IgD-negative memory B cell (primary cell): ENCODE data around the gene IL20RA. TPM values are rescaled to one million over a fixed set of nuclear protein-coding genes. Genes with fewer than 3 reads are reported as not detected.
"Not testable (repeated sequence)": the region's sequence is repeated elsewhere in the genome, so short reads cannot be mapped to it uniquely, and the experiment has no call there.

ENCODE experiments used
- H3K27ac Mint-ChIP-seq, 3 donors: one replicate each; pipeline ENCODE4 v1.8.0; 2020 to 2022; ENCODE audit warnings: mild to moderate bottlenecking in 3 of 3, mixed read lengths in 3 of 3, moderate library complexity in 1 of 3
- H3K27me3 Mint-ChIP-seq: one replicate; pipeline ENCODE4 v1.8.0; 2021; ENCODE audit warnings: mixed read lengths
- H3K36me3 Mint-ChIP-seq: one replicate; pipeline ENCODE4 v1.8.0; 2020; ENCODE audit warnings: mild to moderate bottlenecking, mixed read lengths
- H3K4me1 Mint-ChIP-seq, 3 donors: one replicate each; pipeline ENCODE4 v1.8.0; 2020 to 2022; ENCODE audit warnings: mixed read lengths in 3 of 3, mild to moderate bottlenecking in 1 of 3
- H3K4me3 Mint-ChIP-seq, 4 donors: one replicate each; pipeline ENCODE4 v1.8.0; 2020 to 2022; ENCODE audit warnings: mild to moderate bottlenecking in 4 of 4, mixed read lengths in 4 of 4, moderate library complexity in 3 of 4
- H3K9me3 Mint-ChIP-seq, 3 donors: one replicate each; pipeline ENCODE4 v1.8.0; 2020 to 2021; ENCODE audit warnings: mixed read lengths in 3 of 3, mild to moderate bottlenecking in 1 of 3
- polyA plus RNA-seq: library from polyadenylated mRNA; unstranded; fragments of 300-500 nt; fragmentation: Illumina TruSeq; gene quantifications from one replicate; pipeline ENCODE4 v1.2.3, GENCODE V29; 2021

Gene IL20RA
- polyA plus RNA-seq, 1 donor from 2014 or later = not detected

DNA sequence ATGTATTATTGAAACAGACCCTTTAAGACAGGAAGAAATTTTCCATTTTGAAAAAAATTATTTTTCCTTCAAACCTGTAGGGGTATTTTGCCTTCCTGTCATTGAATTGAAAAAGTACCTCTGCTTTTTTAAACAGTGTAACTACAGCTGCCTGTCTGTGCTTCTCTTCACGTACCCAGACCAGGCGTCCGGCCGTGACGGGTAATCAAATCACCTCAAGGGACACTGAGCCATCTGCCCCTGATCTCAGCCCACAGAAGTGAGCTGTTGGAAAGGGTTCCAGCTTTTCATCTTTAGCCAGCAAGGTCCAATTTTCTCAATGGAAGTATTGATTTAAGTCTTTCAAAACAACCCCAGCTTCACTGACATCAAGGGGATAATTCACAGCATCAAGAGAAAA, 64.7 kb downstream of the IL20RA start:
- H3K4me1 Mint-ChIP-seq = peaks cover 6 to 8% (median 6%) of the 10 kb centered on the region in 3 donors
- no peaks in the 10 kb centered on the region for H3K9me3 Mint-ChIP-seq
- H3K27ac Mint-ChIP-seq = no peak overlapping the region
- H3K27me3 Mint-ChIP-seq = peaks cover 14% of the 10 kb centered on the region
- no peak overlapping the region for H3K4me3 Mint-ChIP-seq
- peaks cover 1% of the 10 kb centered on the region for H3K36me3 Mint-ChIP-seq

DNA sequence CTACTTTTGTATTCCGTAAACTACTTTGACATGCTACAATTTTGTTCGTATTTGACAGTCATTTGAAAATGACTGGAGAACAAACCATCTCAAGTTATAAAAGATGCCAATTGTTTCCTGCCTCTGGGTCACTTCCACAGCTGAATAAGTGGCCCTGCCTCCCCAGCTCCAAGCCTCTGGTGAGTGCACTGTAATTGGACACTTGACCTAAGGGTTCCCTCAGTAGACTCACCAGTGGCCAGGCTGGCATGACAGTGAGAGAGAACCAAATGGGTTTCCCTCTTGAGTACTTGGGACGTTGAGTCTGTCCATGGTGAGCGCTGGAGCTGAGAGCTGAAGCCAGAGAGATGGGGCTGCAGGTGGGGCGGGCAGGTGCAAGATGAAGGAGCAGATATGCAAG, 65.6 kb downstream of the IL20RA start:
- Mint-ChIP-seq H3K27ac (peak overlapping the region in 1 of 3 donors; percentile 28), H3K36me3 (peaks cover 1% of the 10 kb centered on the region), H3K9me3 (no peaks in the 10 kb centered on the region), H3K4me3 (no peak overlapping the region), H3K4me1 (peaks cover 6 to 10% (median 7%) of the 10 kb centered on the region in 3 donors), H3K27me3 (peaks cover 14% of the 10 kb centered on the region)

DNA sequence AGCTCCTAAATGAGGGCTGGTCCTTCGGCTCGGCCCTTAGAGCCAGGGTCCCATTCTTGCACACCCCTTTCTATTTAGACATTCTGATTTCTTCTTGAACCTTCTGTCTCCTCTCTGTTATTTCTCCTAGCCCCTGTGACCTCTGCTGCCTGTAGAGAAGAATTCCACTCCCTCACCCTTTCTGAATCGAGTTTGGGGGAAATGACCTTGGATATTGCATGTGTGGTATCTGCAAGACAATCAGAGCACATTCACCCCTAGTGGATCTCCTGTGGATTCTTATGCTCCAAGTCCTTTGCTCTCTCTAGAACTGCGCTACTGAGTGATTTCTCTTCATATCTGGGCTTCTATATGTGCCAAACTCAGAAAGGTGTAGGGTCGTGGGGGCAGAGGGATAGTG, 67.7 kb downstream of the IL20RA start:
- H3K4me1 Mint-ChIP-seq = peaks cover 6 to 10% (median 7%) of the 10 kb centered on the region in 3 donors
- H3K27ac Mint-ChIP-seq = no peak overlapping the region
- H3K27me3 Mint-ChIP-seq = peaks cover 7% of the 10 kb centered on the region
- peaks cover 1% of the 10 kb centered on the region for H3K36me3 Mint-ChIP-seq
- H3K4me3 Mint-ChIP-seq = no peak overlapping the region
- H3K9me3 Mint-ChIP-seq = no peaks in the 10 kb centered on the region

DNA sequence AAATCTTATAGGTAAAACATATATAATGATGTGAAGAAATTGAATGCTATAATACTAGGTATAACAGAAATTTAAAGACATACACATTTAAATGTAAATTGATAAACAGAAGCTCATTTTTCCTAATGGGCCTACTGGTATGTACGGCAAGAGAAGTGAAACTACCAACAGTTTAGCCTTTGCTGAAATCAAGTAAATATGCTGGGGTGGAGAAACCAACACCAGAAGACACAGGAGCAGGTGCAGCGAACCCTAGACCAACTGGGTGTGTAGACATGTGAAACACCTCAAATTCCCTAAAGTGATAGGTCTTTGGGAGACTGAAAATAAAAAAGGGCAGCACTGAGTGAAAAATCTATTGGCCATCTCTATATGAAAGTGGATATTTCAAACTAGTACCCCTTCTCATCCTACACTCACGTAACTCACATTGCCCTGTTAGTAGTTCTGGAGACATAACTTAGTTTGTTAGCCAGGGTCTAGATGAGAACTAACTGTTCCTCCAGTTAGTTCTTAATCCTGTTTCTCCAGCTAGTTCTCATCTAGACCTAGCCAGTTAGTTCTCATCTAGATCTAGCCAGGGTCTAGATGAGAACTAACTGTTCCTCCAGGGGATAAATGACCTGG, 69.6 kb downstream of the IL20RA start:
- Mint-ChIP-seq H3K4me1 (peaks cover 6 to 10% (median 7%) of the 10 kb centered on the region in 3 donors), H3K27me3 (peaks cover 5% of the 10 kb centered on the region), H3K4me3 (peak overlapping the region in 1 of 4 donors; percentile 41), H3K27ac (peak overlapping the region in 1 of 3 donors; percentile 39), H3K9me3 (no peaks in the 10 kb centered on the region), H3K36me3 (peaks cover 1% of the 10 kb centered on the region)

DNA sequence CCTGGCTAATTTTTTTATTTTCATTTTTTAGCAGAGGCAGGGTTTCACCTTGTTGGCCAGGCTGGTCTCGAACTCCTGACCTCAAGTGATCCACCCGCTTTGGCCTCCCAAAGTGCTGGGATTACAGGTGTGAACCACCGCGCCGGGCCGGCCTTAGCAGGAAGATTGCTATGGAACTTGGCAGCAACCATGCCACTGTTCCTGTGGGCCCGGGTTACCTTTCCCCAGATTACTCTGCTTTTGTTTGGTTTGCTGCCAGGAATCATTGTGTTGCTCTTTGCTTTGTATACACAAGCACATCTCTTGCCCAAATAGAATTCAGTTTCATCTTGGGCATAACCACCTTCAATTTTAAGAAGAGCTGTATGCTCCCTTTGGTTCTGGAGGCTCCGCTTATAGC, 71.0 kb downstream of the IL20RA start:
- H3K36me3 Mint-ChIP-seq, H3K9me3 Mint-ChIP-seq, H3K4me3 Mint-ChIP-seq, H3K27ac Mint-ChIP-seq, H3K27me3 Mint-ChIP-seq: not testable (repeated sequence)
- peaks cover 6 to 10% (median 7%) of the 10 kb centered on the region in 3 donors for H3K4me1 Mint-ChIP-seq

DNA sequence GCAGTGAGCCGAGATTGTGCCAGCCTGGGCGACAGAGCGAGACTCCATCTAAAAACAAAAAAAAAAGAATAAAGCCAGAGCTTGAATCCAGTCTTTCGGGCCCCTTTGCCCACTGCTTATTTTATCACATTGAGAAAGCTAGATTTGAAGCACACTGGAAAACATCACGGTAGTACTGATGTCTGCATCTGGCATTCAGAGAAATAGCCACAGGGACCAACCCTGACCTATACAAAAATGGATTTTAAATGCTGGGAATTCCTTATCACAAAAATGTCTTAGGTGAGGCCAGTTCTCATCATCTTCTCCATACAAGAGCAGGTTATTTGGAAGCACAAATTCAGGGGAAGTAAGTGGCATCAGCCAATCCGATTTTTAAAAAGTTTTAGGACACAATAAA, 73.2 kb downstream of the IL20RA start:
- peaks cover 13% of the 10 kb centered on the region for H3K27me3 Mint-ChIP-seq
- no peaks in the 10 kb centered on the region for H3K9me3 Mint-ChIP-seq
- peaks cover 8 to 14% (median 9%) of the 10 kb centered on the region in 3 donors for H3K4me1 Mint-ChIP-seq
- H3K36me3 Mint-ChIP-seq = peaks cover 1% of the 10 kb centered on the region
- H3K27ac Mint-ChIP-seq = no peak overlapping the region
- H3K4me3 Mint-ChIP-seq = no peak overlapping the region

DNA sequence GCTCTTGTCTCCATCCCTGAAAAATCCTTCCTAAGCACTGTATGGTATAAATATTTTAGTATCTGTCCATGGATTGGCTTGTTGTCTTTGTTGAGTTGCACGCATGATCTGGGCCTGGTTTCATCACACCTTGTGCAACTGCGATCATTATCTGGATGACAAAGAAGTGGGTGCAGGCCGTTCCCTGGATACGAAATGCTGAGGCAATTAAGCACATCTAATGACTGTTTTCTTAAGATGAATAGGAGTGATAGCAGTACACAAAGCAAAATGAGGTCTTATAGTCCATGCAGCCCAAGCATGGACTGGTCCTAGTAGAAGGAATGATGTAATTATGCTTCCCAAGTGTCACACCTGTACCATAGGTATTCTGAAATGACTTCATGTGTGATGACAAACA, 74.8 kb downstream of the IL20RA start:
- no peaks in the 10 kb centered on the region for H3K36me3 Mint-ChIP-seq
- H3K27me3 Mint-ChIP-seq = peaks cover 17% of the 10 kb centered on the region
- H3K4me3 Mint-ChIP-seq = no peak overlapping the region
- H3K27ac Mint-ChIP-seq = peak overlapping the region in 1 of 3 donors; percentile 4
- H3K4me1 Mint-ChIP-seq = peaks cover 2 to 5% (median 2%) of the 10 kb centered on the region in 3 donors
- H3K9me3 Mint-ChIP-seq = no peaks in the 10 kb centered on the region

DNA sequence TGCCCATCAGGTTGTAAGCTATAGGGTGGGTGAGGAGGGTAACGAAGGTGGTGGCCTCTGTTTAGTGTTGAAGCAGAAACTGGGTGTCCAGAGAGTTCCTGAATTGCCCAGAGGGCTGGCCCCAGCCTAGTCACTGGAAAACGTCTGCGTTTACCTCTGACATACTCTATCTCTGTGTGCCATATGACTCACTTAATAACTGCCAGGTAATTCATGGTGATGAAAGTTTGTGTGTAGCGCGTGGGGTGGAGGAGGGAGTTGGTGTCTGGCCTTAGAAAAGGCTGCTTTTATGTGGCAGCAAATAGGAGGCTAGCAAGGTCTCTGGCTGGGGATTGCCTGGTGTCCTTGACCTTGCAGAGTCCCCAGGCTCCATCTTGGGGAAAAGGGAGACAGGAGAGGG, 75.3 kb downstream of the IL20RA start:
- Mint-ChIP-seq H3K4me1 (peaks cover 2 to 4% (median 2%) of the 10 kb centered on the region in 3 donors), H3K27me3 (peaks cover 19% of the 10 kb centered on the region), H3K27ac (no peak overlapping the region)

DNA sequence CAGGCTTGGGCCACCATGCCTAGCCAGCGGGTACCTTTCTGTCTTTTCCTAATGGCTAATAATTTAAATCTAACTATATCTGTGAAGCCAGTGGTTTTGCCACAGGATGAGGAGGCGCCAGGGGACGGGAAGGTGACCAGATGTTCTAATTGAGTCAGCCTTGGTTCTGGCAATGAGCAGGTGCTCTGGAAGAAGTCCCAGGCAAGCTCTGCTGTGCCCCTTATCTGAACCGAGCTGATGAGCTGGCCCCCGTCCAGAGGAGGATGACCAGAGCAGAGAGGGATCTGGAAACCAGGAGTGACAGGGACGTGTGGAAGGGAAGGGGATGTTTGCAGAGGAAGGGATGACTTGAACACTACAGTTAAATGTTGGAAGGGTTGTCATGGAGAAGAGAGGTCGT, 75.9 kb downstream of the IL20RA start:
- H3K4me1 Mint-ChIP-seq = peaks cover 2 to 4% (median 2%) of the 10 kb centered on the region in 3 donors
- H3K4me3 Mint-ChIP-seq = no peak overlapping the region
- H3K9me3 Mint-ChIP-seq = no peaks in the 10 kb centered on the region
- no peaks in the 10 kb centered on the region for H3K36me3 Mint-ChIP-seq
- H3K27ac Mint-ChIP-seq = no peak overlapping the region
- H3K27me3 Mint-ChIP-seq = peaks cover 19% of the 10 kb centered on the region

More for the DNA sequence above, 75.3 kb downstream of the IL20RA start:
- H3K4me3 Mint-ChIP-seq = no peak overlapping the region
- no peaks in the 10 kb centered on the region for H3K9me3 Mint-ChIP-seq
- H3K36me3 Mint-ChIP-seq = no peaks in the 10 kb centered on the region

DNA sequence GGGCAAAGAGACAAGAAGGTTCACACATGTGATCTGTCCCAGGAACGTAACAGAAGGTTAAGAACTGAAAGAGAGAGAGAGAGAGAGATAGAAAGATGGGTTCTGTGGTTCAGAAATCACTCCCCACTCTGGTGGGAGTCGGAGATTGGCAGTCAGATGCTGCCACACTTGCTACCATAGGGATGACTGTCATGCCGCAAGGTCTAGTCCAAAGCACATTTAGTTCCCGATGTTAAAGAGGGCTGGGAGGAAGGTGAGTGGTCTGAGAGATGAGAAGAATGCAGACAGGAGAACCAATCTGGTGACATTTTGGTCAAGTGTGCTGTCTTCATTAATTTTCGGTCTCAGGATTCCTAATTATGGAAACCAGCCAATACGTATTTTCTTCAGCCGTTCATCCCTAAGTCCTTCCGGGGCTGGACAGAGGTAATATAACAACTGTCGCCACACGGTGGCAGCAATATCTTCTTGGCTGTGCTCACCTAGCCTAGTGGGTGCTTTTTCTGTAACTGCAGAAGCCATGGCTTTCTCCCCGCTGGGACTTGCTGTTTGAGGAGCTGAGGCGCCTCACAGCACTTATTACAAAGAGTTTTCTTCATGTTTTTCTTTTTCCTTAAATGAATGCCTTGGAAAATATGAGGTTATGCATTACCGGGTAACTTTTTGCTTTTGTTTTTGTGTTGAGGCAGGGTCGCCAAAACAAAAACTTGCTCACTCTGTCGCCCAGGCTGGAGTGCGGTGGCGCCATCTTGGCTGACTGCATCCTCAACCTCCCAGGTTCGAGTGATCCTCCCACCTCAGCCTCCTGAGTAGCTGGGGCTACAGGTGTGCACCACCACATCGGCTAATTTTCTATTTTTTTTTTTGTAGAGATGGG, 76.7 kb downstream of the IL20RA start:
- H3K27ac Mint-ChIP-seq = no peak overlapping the region
- peaks cover 2 to 4% (median 2%) of the 10 kb centered on the region in 3 donors for H3K4me1 Mint-ChIP-seq
- no peaks in the 10 kb centered on the region for H3K36me3 Mint-ChIP-seq
- H3K4me3 Mint-ChIP-seq = peak overlapping the region in 2 of 4 donors; percentile 5 to 6
- H3K9me3 Mint-ChIP-seq = no peaks in the 10 kb centered on the region
- H3K27me3 Mint-ChIP-seq = peaks cover 19% of the 10 kb centered on the region

DNA sequence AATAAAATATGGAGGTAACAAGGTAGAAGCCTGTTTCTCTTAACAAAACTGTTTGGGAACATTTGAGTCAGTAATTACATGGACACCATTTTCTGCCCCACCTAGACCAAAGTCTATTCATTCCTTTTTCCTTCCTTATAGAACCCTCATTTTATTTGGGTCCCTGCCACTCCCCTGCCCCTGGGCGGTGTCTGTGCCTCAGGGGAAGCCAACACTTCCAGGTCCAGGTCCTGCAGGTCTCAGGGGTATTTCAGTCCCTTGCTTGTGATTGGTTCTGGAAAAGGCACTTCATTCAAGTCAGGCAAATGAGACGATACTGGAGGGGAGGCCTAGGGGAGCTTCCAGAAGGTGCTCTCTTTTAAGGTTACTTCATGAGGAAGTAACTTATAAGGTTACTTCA, 80.4 kb downstream of the IL20RA start:
- H3K9me3 Mint-ChIP-seq = no peaks in the 10 kb centered on the region
- H3K27ac Mint-ChIP-seq = no peak overlapping the region
- H3K36me3 Mint-ChIP-seq = peaks cover 2% of the 10 kb centered on the region
- H3K4me3 Mint-ChIP-seq = no peak overlapping the region
- peaks cover 2 to 4% (median 2%) of the 10 kb centered on the region in 3 donors for H3K4me1 Mint-ChIP-seq
- peaks cover 21% of the 10 kb centered on the region for H3K27me3 Mint-ChIP-seq

DNA sequence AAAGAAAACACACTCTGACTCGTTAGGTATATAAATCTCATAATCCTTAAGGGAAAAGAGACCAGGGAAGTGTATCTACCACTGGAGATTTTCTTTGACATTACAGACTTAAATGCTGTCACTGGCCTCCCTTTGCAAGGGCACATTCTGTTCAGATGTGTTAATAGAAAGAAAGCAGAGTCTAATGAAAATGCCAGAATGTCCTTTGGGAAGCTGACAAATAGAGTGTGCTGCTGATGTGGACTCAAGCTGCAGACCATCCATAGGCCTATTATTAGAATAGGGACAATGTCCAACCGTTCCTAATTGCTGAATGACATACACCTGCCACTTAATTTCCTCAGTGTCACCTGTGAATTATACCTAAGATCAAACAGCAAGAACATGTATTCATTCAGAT, 81.5 kb downstream of the IL20RA start:
- Mint-ChIP-seq H3K9me3 (no peaks in the 10 kb centered on the region), H3K27ac (no peak overlapping the region), H3K27me3 (peaks cover 21% of the 10 kb centered on the region), H3K4me1 (peaks cover under 1 to 2% (median 1%) of the 10 kb centered on the region in 3 donors), H3K4me3 (no peak overlapping the region), H3K36me3 (peaks cover 2% of the 10 kb centered on the region)

DNA sequence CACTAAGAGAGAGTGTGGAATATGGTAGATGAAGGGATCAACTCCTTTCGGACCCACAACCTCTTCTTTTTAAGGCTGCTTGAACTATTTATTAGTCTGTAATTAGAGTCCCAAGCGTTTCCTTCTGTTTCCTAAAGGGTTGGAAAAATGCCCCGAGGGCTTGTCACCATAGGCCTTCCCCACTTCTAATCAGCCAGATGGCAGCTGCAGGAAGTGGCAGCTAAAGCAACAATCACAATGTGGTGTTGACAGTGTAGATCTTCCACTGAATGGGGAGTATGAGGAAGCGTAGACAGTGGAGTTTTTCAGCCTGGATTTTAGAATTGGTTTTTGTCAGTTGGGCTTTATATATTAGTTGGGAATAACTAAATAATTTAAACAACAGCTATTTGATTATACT, 82.1 kb downstream of the IL20RA start:
- peaks cover 2% of the 10 kb centered on the region for H3K36me3 Mint-ChIP-seq
- no peak overlapping the region for H3K4me3 Mint-ChIP-seq
- peaks cover 15% of the 10 kb centered on the region for H3K27me3 Mint-ChIP-seq
- H3K4me1 Mint-ChIP-seq = no peaks in the 10 kb centered on the region
- H3K9me3 Mint-ChIP-seq = no peaks in the 10 kb centered on the region
- H3K27ac Mint-ChIP-seq = peak overlapping the region in 1 of 3 donors; percentile 35

DNA sequence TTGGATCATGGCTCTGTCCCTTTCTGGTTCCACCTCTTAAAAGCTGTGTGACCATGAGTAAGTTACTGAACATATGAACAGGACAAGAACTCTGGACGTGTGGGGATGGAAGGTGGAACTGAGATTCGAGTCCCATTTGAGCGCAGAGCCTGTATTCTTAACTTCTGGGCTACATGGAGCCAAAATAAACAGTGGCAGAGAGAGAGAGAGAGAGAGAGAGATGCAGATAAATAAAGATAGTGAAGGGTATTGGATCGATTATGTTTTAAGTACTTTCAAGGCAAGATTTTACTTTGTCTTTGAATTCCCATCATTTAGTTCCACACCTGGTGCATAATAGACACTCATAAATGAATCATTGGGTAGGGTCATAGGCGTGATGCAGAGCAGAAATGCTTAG, 82.9 kb downstream of the IL20RA start:
- H3K4me1 Mint-ChIP-seq = peaks cover under 1 to 3% (median 2%) of the 10 kb centered on the region in 3 donors
- peaks cover 2% of the 10 kb centered on the region for H3K36me3 Mint-ChIP-seq
- H3K27ac Mint-ChIP-seq = no peak overlapping the region
- no peak overlapping the region for H3K4me3 Mint-ChIP-seq
- H3K27me3 Mint-ChIP-seq = peaks cover 10% of the 10 kb centered on the region
- H3K9me3 Mint-ChIP-seq = no peaks in the 10 kb centered on the region

DNA sequence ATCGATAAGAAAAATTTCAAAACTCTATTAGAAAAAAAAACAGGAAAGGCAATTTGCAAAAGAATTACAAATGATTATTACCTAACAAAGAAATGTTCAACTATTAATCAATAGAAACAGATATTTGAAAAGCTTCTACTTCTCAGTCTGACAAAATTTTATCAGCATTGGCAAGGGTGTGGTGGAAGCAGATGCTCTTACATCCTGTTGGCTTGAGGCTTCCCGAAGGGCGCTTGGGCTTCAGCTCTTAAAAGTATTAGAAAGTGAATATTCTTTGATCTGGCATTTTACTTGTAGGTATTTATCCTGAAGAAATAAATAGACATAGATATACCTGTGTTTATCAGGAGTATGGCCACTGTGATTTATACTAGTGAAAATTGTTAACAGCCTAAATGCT, 84.0 kb downstream of the IL20RA start:
- H3K9me3 Mint-ChIP-seq = no peaks in the 10 kb centered on the region
- no peak overlapping the region for H3K27ac Mint-ChIP-seq
- peaks cover 2% of the 10 kb centered on the region for H3K36me3 Mint-ChIP-seq
- H3K4me1 Mint-ChIP-seq = peaks cover 4 to 6% (median 5%) of the 10 kb centered on the region in 3 donors
- H3K27me3 Mint-ChIP-seq = peaks cover 9% of the 10 kb centered on the region
- H3K4me3 Mint-ChIP-seq = no peak overlapping the region
